HCT116 (cell line): ENCODE data around the gene OCA2. TPM values are rescaled to one million over a fixed set of nuclear protein-coding genes. Genes with fewer than 3 reads are reported as not detected.

Experiments
- ATAC-seq: fragments of 200-7000 bp; cut with Tn5 transposase; 2 replicates; pipeline ENCODE4 v1.9.1; 2020; ENCODE audit warnings: mild to moderate bottlenecking, moderate library complexity
- BruUV-seq: library from RNA; stranded (reverse); fragments of 400-500 nt; replicated peaks from 2 replicates; lab custom pipeline; 2021; lab: Mats Ljungman, UMichigan
- CTCF ChIA-PET: fragments of 300-600 bp; sonication (Branson Sonifier 250); formaldehyde crosslinking; loops from one replicate; lab custom pipeline; 2021; ENCODE audit warnings: antibody characterized with exemption; lab: Charles Lee
- POLR2A ChIA-PET: fragments of 300-600, 350-600 bp; sonication (Branson Sonifier 250); formaldehyde crosslinking; loops from one replicate; lab custom pipeline; 2021; ENCODE audit warnings: antibody characterized with exemption; lab: Charles Lee
- RAD21 ChIA-PET, 2 experiments: fragments of 300-600 bp; sonication (Branson Sonifier 250); formaldehyde crosslinking; loops; one replicate each; lab custom pipeline; 2023; ENCODE audit warnings: low total read pairs in 2 of 2; ENCODE audit not compliant: uncharacterized antibody in 2 of 2, unreplicated experiment in 2 of 2, low non-redundant PET in 1 of 2; lab: Charles Lee
- DNase-seq: peaks from one replicate; pipeline ENCODE4 v3.0.0-alpha.2; 2010; ENCODE audit warnings: low read depth, low spot score
- H2AFZ ChIP-seq: fragments of 200-600 bp; shearing (Covaris generic), sonication (generic); 2 replicates; pipeline ENCODE4 v1.6.1; 2017; ENCODE audit warnings: low read depth, mixed run types, mixed read lengths, antibody characterized with exemption, low read length; ENCODE audit not compliant: poor library complexity, severe bottlenecking
- H3K27ac ChIP-seq: 2 replicates; pipeline ENCODE4 v1.5.1; 2012; ENCODE audit warnings: low read depth, low read length
- H3K27me3 ChIP-seq: fragments of 200-600 bp; sonication (generic); 2 replicates; pipeline ENCODE4 v1.6.1; 2016; ENCODE audit warnings: mixed run types, low read length, mixed read lengths; ENCODE audit not compliant: insufficient read depth
- H3K36me3 ChIP-seq, 2 experiments: fragments of 200-500 bp in 1 of 2; fragments of 200-600 bp in 1 of 2; sonication (Bioruptor generic) in 1 of 2; sonication (generic) in 1 of 2; 2 replicates each; pipeline versions ENCODE4 v1.5.1 to v1.6.1; 2014 to 2016; ENCODE audit warnings: low read length in 2 of 2, inconsistent platforms in 1 of 2, mixed read lengths in 1 of 2, mixed run types in 1 of 2; ENCODE audit not compliant: insufficient read depth in 2 of 2, control insufficient read depth in 1 of 2
- H3K4me1 ChIP-seq, 2 experiments: fragments of 200-600 bp in 1 of 2; sonication (generic) in 1 of 2; 2 replicates each; pipeline versions ENCODE4 v1.5.1 to v1.6.1; 2012 to 2017; ENCODE audit warnings: low read length in 2 of 2, inconsistent platforms in 1 of 2, mild to moderate bottlenecking in 1 of 2, mixed read lengths in 1 of 2, mixed run types in 1 of 2, moderate library complexity in 1 of 2; ENCODE audit not compliant: insufficient read depth in 2 of 2, control insufficient read depth in 1 of 2
- H3K4me2 ChIP-seq: fragments of 200-600 bp; sonication (generic); 2 replicates; pipeline ENCODE4 v1.6.1; 2017; ENCODE audit warnings: mixed run types, low read length, mixed read lengths
- H3K4me3 ChIP-seq, 2 experiments: fragments of 200-600 bp in 1 of 2; sonication (generic) in 1 of 2; replicated peaks in 1 of 2; 2 replicates each; pipeline ENCODE4 v1.5.1; 2011 to 2016; ENCODE audit warnings: low read length in 2 of 2, control low read depth in 1 of 2, low read depth in 1 of 2, mild to moderate bottlenecking in 1 of 2, mixed read lengths in 1 of 2, mixed run types in 1 of 2
- H3K79me2 ChIP-seq: fragments of 200-600 bp; sonication (generic); 2 replicates; pipeline ENCODE4 v1.6.1; 2017; ENCODE audit warnings: mild to moderate bottlenecking, mixed run types, low read length, moderate library complexity, mixed read lengths; ENCODE audit not compliant: insufficient read depth
- H3K9ac ChIP-seq: fragments of 200-600 bp; sonication (generic); 2 replicates; pipeline ENCODE4 v1.6.1; 2016; ENCODE audit warnings: low read length, mixed read lengths
- H3K9me2 ChIP-seq: fragments of 200-600 bp; sonication (generic), shearing (Covaris generic); 2 replicates; pipeline ENCODE4 v1.6.1; 2017; ENCODE audit warnings: mixed run types, mild to moderate bottlenecking, moderate library complexity; ENCODE audit not compliant: insufficient read depth
- H3K9me3 ChIP-seq, 2 experiments: fragments of 200-500 bp in 1 of 2; fragments of 200-600 bp in 1 of 2; sonication (Bioruptor generic) in 1 of 2; sonication (generic) in 1 of 2; 2 replicates each; pipeline ENCODE4 v1.6.1; 2014 to 2017; ENCODE audit warnings: low read length in 2 of 2, mixed read lengths in 2 of 2, inconsistent platforms in 1 of 2, low read depth in 1 of 2, mild to moderate bottlenecking in 1 of 2, mixed run types in 1 of 2, moderate library complexity in 1 of 2; ENCODE audit not compliant: control insufficient read depth in 1 of 2, insufficient read depth in 1 of 2
- H4K20me1 ChIP-seq: fragments of 200-600 bp; sonication (generic), shearing (Covaris generic); 2 replicates; pipeline ENCODE4 v1.6.1; 2017; ENCODE audit warnings: mixed run types, mild to moderate bottlenecking, moderate library complexity; ENCODE audit not compliant: insufficient read depth
- CEBPB ChIP-seq: IDR thresholded peaks from 2 replicates; pipeline ENCODE4 v1.6.1; 2012; ENCODE audit warnings: low read depth
- EGR1 ChIP-seq: IDR thresholded peaks from 2 replicates; pipeline ENCODE4 v1.6.1; 2012; ENCODE audit warnings: low read depth
- ELF1 ChIP-seq: IDR thresholded peaks from 2 replicates; pipeline ENCODE4 v1.6.1; 2012; ENCODE audit warnings: low read depth, borderline replicate concordance
- EZH2phosphoT487 ChIP-seq: fragments of 200-600 bp; IDR thresholded peaks from 2 replicates; pipeline ENCODE4 v1.6.1; 2018; ENCODE audit warnings: antibody characterized with exemption, borderline replicate concordance
- RAD21 ChIP-seq: IDR thresholded peaks from 2 replicates; pipeline ENCODE4 v1.6.1; 2012; ENCODE audit warnings: low read depth, mild to moderate bottlenecking
- SIN3A ChIP-seq: IDR thresholded peaks from 2 replicates; pipeline ENCODE4 v1.6.1; 2012; ENCODE audit warnings: low read depth
- SP1 ChIP-seq: IDR thresholded peaks from 2 replicates; pipeline ENCODE4 v1.6.1; 2012; ENCODE audit warnings: low read depth
- SRF ChIP-seq: IDR thresholded peaks from 2 replicates; pipeline ENCODE4 v1.6.1; 2012; ENCODE audit warnings: low read depth
- YY1 ChIP-seq: IDR thresholded peaks from 2 replicates; pipeline ENCODE4 v1.6.1; 2011; ENCODE audit warnings: low read length, low read depth, moderate library complexity, mild to moderate bottlenecking; ENCODE audit not compliant: insufficient replicate concordance; ENCODE audit errors: extremely low read depth
- ZFX ChIP-seq: fragments of 450-650 bp; IDR thresholded peaks from 2 replicates; pipeline ENCODE4 v1.6.1; 2017
- intact Hi-C: fragments of 100-400 bp; cut with micrococcal nuclease; formaldehyde crosslinking; loops from 2 replicates; pipeline ENCODE4 v1.10.0; 2022
- total RNA-seq: library from RNA; stranded (reverse); gene quantifications from one replicate; pipeline ENCODE4 v1.2.1, GENCODE V29; 2021; ENCODE audit not compliant: unreplicated experiment
- TF ChIP-seq, protein P1 (sequence below): IDR thresholded peaks from 2 replicates; pipeline ENCODE4 v1.6.1; 2012
- TF ChIP-seq, protein P2 (sequence below): IDR thresholded peaks from 2 replicates; pipeline ENCODE4 v1.6.1; 2011; ENCODE audit warnings: mild to moderate bottlenecking, low read length, moderate library complexity; ENCODE audit not compliant: insufficient replicate concordance; ENCODE audit errors: extremely low read depth
- TF ChIP-seq, protein P3 (sequence below): IDR thresholded peaks from 2 replicates; pipeline ENCODE4 v1.6.1; 2012; ENCODE audit warnings: low read depth
- TF ChIP-seq, protein P4 (sequence below): IDR thresholded peaks from 2 replicates; pipeline ENCODE4 v1.6.1; 2012

Gene OCA2
- total RNA-seq, 1 experiment from 2014 or later = not detected

DNA sequence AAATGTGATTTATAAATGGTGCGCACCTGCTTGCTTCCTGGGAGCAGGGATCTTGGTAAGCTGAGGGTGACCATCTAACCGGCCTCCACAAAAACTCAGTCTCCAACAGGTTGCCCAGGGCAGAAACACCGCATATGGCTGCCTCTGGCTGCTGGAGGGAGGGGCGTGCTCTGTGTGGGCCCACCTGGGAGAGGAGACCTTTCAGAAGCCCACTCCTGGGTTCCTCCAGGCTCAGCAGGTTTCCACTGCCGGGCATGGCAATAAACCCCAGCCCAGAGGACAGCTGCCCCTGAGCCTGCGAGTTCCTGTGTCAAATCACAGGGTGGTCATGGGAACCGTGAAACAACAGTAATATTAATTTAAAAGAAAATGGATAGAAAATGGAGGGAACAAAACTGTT lies 85.6 kb downstream of the OCA2 start:
- no peaks in the 10 kb centered on the region for H4K20me1 ChIP-seq
- H3K27ac ChIP-seq = no peak overlapping the region
- CTCF ChIA-PET = no interaction called here
- H3K4me1 ChIP-seq = no peaks in the 10 kb centered on the region
- H3K27me3 ChIP-seq = no peaks in the 10 kb centered on the region
- ATAC-seq (no peak), DNase-seq (no peak)
- H3K79me2 ChIP-seq = no peaks in the 10 kb centered on the region
- POLR2A ChIA-PET = no interaction called here
- no peak overlapping the region for H3K4me3 ChIP-seq
- no peaks in the 10 kb centered on the region for H3K9me2 ChIP-seq
- no peaks in the 10 kb centered on the region for H3K36me3 ChIP-seq
- intact Hi-C loops = no loop called here
- BruUV-seq = no TSS peak
- H2AFZ ChIP-seq = no peak overlapping the region
- H3K4me2 ChIP-seq = no peak overlapping the region
- RAD21 ChIA-PET = no interaction called here
- no peak for TF ChIP-seq EGR1
- no peak overlapping the region for H3K9ac ChIP-seq
- H3K9me3 ChIP-seq = no peaks in the 10 kb centered on the region

DNA sequence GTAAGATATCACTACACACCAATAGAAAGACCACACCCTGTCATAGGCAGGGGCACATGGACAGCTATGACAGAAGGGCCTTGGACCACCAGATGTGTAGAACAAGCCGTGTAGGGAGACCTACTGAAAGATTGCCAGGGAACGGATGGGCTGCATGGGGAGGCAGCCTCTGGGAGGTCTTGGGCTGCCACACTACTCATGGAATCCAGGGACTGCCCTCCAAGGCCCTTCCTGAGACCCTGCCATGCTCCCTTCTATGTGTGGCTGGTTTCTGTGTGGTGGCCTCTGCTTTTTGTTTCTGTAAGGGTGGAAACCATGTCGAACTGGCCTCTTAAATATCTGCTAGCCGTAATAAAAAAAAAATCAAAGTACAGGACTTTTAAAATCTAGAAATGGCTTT lies 86.9 kb downstream of the OCA2 start:
- DNase-seq (no peak), ATAC-seq (no peak)
- RAD21 ChIA-PET = no interaction called here
- POLR2A ChIA-PET = no interaction called here
- Histone ChIP-seq H3K27me3 (no peaks in the 10 kb centered on the region), H3K36me3 (no peaks in the 10 kb centered on the region), H4K20me1 (no peaks in the 10 kb centered on the region), H3K9me2 (no peaks in the 10 kb centered on the region), H3K27ac (no peak overlapping the region), H2AFZ (no peak overlapping the region), H3K4me3 (no peak overlapping the region), H3K4me1 (no peaks in the 10 kb centered on the region), H3K79me2 (no peaks in the 10 kb centered on the region), H3K9ac (no peak overlapping the region), H3K9me3 (no peaks in the 10 kb centered on the region), H3K4me2 (no peak overlapping the region)
- intact Hi-C loops = no loop called here
- TF ChIP-seq ELF1 (no peak), YY1 (no peak), SIN3A (no peak), SP1 (no peak), RAD21 (no peak), CEBPB (no peak), SRF (no peak), EZH2phosphoT487 (no peak), ZFX (no peak)
- TF ChIP-seq, protein P1, sequence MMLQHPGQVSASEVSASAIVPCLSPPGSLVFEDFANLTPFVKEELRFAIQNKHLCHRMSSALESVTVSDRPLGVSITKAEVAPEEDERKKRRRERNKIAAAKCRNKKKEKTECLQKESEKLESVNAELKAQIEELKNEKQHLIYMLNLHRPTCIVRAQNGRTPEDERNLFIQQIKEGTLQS = no peak
- TF ChIP-seq, protein P2, sequence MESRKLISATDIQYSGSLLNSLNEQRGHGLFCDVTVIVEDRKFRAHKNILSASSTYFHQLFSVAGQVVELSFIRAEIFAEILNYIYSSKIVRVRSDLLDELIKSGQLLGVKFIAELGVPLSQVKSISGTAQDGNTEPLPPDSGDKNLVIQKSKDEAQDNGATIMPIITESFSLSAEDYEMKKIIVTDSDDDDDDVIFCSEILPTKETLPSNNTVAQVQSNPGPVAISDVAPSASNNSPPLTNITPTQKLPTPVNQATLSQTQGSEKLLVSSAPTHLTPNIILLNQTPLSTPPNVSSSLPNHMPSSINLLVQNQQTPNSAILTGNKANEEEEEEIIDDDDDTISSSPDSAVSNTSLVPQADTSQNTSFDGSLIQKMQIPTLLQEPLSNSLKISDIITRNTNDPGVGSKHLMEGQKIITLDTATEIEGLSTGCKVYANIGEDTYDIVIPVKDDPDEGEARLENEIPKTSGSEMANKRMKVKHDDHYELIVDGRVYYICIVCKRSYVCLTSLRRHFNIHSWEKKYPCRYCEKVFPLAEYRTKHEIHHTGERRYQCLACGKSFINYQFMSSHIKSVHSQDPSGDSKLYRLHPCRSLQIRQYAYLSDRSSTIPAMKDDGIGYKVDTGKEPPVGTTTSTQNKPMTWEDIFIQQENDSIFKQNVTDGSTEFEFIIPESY = no peak
- TF ChIP-seq, protein P3, sequence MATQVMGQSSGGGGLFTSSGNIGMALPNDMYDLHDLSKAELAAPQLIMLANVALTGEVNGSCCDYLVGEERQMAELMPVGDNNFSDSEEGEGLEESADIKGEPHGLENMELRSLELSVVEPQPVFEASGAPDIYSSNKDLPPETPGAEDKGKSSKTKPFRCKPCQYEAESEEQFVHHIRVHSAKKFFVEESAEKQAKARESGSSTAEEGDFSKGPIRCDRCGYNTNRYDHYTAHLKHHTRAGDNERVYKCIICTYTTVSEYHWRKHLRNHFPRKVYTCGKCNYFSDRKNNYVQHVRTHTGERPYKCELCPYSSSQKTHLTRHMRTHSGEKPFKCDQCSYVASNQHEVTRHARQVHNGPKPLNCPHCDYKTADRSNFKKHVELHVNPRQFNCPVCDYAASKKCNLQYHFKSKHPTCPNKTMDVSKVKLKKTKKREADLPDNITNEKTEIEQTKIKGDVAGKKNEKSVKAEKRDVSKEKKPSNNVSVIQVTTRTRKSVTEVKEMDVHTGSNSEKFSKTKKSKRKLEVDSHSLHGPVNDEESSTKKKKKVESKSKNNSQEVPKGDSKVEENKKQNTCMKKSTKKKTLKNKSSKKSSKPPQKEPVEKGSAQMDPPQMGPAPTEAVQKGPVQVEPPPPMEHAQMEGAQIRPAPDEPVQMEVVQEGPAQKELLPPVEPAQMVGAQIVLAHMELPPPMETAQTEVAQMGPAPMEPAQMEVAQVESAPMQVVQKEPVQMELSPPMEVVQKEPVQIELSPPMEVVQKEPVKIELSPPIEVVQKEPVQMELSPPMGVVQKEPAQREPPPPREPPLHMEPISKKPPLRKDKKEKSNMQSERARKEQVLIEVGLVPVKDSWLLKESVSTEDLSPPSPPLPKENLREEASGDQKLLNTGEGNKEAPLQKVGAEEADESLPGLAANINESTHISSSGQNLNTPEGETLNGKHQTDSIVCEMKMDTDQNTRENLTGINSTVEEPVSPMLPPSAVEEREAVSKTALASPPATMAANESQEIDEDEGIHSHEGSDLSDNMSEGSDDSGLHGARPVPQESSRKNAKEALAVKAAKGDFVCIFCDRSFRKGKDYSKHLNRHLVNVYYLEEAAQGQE = no peak
- TF ChIP-seq, protein P4, sequence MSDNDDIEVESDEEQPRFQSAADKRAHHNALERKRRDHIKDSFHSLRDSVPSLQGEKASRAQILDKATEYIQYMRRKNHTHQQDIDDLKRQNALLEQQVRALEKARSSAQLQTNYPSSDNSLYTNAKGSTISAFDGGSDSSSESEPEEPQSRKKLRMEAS = no peak
- BruUV-seq = no TSS peak
- CTCF ChIA-PET = no interaction called here
